GM19372 (cell line): ENCODE measurements around the gene FER1L5.

Source experiments
- ATAC-seq: cut with Tn5 transposase; IDR thresholded peaks from one replicate; pipeline ENCODE4 v1.9.1; 2021; ENCODE audit warnings: mild to moderate bottlenecking, low read depth, moderate library complexity; ENCODE audit not compliant: unreplicated experiment

Gene FER1L5

DNA sequence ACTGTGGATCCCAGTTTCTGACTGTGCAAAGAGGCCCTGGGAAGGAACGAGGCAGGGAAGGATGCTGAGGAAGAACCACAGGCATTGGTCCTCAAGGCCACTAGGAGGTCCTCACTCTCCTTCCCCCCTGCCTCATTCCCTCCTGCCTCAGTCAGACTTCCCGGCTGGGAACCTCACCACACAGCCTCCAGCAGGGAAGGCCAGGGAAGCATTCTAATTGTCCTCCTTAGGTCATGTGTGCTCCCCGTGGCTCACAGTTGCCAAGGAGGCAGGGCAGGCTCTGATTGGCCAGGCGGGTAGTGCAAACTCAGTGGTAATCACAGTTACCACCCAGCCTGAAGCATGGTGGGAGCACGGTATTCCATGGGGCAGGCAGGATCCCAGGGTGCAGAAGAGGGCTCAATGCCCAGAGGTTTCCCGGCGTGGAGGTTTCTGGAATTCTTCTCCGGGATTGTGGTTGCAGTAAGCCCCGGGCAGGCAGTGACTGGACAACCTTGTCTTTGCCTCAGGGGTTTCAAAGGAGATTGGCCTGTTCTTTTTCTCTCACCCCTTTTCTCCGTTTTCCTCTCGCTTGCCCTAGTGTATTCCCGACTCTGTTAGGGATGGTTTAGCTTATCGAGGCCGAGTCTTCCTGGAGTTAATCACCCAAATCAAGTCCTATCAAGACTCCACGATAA is 27.1 kb downstream of the FER1L5 start:
- ATAC-seq: no peak

DNA sequence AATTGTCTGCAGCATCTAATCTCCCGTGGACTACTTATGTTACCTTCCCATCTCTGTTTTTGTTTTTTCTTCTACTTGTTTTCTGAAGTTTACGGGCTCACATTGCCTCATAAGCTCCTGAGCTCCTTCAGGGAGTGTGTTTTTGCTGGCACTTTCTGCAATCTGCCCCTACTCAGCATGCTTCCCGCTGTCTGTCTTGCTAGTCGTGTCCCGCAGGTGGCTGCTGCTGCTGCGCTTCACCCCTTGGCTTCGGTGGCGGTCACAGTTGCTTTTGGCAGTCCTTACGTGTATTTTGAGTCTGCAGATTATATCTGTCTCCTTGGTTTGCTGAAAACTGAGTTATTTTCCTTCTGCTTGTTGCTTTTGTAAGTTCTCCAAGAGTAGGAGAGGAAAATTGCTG is 37.3 kb downstream of the FER1L5 start:
- ATAC-seq: no peak

DNA sequence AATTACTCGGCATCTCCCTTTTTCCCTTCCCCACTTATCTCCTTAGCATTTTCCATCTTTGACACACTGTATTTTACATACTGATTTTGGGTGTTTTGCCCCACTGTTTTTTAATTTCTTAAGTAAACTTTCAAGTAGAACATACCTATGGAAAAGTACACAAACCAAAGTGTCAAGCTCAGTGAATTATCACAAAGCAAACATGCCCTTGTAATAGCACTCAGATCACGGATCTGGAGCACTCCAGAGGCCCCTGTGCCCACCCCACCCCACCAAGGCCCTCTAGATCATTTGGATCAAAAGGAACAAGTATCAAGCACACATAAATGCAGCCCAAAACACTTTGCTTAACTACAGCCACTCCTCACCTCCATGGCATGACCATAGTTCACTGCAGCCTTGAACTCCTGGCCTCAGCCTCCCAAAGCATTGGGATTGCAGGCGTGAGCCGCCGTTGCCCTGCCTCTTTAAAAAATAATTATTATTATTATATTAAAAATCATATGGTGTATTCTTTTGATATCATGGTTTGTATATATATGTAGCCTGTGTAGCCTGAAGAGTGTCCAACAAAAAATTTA is 38.1 kb downstream of the FER1L5 start:
- no peak for ATAC-seq

DNA sequence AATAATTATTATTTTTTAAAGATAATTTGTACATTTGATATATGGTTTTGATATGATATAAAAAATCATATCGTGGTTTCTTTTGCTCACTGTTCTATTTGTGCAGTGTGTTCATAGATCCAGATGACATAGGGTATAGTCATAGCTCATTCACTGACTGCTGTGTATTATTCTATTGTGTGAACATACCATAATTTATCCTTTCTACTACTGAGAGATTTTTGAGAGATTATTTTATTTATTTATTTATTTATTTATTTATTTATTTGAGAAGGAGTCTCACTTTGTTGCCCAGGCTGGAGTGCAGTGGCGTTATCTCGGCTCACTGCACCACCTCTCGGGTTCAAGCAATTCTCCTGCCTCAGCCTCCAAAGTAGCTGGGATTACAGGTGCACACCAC is 39.0 kb downstream of the FER1L5 start:
- no peak for ATAC-seq

DNA sequence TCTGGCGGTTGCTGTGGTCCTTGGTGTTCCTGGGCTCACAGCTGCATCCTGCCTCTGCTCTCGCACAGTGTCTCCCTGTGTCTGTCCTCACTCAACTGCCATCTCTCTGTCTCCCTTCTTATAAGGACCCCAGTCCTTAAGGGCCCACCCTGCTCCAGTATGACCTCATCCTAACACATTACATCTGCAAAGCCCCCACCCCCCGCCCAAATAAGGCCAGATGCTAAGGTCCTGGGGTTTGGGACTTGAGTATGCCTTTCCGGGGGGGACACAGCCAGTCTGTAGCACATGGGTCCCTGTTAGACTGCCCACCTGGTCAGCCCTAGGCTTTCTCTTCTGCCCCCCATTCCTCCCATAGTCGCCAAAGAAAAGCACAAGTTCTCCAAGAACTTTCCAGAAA is 40.7 kb downstream of the FER1L5 start:
- ATAC-seq: no peak

DNA sequence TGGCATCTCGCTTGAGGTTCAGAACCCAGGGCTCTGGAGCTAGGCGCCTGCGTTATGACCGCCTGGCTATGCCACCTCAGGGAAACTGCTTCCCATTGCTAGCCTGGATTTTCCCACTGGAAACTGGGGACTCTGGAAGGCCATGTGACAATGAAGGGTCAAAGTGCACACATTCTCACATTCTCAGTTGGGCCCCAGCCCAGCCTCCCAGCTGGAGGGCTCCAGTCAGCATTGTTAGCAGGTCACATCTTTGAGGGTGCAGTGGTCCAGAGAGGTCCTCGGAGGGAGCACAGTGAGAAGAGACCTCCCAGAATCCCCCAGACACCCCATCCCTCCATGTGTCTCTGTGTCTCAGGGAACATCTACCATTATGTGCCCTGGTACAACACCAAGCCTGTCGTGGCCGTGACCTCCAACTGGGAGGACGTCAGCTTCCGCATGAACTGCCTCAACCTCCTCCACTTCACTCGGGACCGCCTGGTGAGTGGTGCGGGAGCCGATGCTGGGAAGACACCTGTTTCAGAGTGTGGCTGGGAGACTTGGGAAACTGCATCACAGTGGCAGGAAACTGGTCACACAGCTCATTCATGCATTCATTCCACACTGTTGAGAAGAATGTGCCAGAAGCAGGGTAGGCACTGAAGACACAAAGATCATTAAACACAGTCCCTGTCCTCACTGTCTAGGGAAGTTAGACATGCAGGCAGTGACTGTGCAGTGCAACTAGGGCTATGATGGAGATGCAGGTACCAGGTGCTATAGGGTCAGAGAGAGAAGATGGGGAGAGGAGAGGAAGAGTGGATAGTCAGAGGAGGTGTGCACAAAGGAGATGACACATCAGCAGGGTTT is 41.6 kb downstream of the FER1L5 start:
- ATAC-seq: no peak

DNA sequence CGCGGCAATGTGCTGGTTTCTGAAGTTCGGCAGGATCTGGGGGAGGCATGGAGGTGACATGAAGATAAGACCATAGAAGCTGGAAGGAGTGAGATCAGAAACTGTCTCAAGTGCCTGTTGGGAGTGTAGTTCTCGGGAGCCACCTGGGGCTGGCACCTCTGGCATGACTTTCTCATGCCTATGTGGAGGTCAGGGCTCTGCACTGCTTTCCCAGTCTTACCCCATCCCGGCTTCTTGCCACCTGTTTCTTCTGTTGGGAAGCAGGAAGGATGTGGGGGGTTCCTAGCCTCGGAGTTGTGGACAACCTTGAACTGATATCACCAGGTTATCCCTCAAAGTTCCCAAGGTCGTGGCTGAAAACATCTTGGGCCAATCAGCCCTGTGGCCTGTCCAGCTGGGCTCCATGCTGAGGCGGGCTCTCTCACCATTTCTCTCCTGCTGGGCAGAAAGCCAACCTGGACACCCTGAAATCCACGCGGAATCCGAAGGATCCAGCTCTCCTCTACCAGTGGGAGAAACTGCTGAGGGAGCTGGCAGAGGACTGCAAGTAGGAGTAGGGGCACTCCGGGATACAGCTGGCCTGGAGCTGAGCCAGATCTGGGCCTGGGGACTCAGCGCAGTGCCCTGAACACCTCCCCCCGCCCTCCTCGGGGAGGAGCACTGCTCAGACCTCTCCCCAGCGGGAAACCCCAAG is 42.5 kb downstream of the FER1L5 start:
- no peak for ATAC-seq

DNA sequence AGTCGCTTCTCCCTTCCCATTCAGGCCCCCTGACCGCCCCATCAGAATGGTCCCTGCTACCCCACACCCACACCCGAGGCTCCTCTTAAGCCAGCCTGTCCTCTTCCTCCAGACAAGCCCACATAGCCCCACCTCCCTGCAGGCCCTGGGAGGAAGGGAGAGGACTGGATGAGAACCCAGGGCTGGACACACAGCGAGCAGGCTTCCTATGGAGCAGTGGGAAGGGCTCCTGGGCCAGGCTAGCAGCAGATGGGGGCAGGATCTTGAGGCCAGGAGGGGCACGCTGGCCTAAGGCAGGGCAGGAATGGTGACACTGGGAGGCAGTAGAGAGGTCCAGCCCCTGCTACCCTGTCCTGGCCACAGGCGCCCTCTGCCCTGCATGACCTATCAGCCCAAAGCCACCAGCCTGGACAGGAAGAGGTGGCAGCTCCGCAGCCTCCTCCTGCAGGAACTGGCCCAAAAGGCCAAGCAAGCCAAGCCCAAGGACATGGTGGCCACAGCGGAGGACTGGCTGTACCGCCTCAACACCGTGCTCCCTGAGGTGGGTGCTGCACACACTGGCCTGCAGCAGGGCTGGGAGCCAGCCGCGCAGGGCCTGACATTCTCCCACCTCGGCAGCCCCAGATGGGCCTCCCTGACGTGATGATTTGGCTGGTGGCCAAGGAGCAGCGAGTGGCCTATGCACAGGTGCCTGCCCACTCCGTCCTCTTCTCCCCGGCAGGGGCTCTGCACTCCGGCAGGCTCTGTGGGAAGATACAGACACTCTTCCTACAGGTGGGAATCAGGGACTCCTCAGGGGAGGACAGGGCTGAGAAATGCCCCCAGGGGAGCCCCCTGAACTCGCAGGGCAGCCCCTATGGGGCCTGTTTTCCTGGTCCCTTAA is 43.3 kb downstream of the FER1L5 start:
- no peak for ATAC-seq

DNA sequence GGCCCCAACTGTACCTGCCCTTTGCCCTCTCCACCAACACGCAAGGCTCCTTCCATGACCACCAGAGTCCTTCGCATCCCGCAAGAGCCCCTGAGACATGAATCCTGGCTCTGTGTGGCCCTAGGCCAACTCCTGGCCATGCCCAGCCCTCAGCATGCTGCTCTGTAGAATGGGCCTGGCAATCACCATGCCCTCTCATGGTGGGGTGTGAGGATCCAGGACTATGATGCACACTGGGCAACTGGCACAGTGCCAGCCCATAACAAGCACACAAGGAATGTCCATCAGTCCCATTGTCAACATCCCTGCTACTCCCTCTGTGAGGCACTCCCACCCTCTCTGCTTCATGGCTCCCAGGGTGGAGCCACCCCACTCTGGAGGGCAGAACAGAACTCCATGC is 44.7 kb downstream of the FER1L5 start:
- no peak for ATAC-seq

DNA sequence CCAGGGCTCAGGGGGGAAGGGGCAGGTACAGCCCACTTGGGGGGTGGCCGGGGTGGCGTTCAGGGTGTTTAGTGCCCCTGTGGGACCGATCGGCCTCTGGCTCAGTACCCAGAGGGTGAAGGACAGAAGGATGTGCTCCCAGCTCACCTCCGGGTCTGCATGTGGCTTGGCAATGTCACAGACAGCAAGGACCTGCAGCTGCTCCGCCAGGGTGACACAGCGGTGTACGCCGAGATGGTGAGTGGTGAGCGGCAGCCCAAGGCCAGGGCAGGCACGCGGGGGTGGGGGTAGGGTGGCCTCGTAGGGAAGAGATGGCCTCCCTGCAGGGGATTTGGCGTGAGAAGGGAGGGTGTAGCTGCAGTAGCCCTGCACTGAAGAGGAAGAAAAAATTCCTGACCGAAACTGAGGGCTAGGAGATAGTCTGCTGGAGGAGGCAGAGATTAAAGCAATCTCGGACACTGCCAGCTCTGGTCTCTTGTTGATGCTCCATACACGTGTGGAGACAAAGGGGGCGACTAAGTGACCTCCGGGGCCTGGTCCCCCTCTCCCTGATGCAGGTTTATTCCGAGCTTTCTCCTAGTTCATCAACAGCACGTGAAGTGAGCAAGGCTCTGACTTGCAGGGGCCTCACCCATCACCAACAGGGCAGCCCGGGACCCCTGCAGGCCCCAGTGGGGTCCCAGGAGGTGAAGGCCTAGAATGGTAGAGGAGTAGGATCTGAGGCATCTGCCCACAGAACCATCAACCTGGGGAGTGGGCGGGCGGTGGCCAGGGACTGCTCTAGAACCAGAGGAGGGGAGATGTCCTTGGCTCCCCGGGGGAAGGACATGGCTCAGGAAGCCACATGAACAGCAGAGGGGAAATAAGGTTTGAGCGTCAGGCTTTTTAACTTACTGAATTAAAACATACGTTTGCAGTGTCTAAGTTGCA is 45.4 kb downstream of the FER1L5 start:
- ATAC-seq: no peak

DNA sequence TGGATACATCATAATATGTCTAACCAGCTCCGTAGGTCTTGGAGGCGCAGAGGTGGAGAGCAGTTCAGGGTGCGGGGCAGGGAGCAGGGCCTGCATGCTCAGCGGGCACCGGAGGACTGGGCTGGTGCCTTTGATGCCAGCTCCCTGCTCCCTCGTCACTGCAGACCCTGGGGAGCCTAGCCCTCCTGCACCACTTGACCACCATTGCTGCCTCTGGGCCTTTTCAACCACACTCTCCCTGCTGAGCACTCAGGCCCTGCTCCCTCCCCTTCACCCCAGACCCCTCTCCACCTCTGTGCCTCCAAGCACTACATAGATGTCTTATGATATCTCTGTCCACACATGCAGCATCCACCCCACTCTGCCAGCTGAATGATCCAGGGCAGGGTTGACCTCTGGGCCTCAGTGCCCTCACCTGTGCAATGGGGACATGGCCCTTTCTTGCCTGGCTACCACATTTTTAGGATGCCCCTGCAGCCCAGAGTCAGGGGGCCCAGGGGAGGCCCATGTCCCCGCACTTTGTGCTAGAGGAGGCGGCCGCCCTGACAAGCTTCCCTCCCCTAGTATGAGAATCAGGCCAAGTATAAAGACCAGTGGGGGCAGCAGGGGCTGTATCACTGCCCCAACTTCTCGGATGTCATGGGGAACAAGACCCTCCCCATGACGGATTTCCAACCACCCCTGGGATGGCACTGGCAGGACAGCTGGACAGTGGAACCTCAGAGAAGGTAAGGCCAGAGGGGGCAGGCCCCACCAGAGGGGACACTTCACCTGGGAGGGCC is 46.3 kb downstream of the FER1L5 start:
- no peak for ATAC-seq

DNA sequence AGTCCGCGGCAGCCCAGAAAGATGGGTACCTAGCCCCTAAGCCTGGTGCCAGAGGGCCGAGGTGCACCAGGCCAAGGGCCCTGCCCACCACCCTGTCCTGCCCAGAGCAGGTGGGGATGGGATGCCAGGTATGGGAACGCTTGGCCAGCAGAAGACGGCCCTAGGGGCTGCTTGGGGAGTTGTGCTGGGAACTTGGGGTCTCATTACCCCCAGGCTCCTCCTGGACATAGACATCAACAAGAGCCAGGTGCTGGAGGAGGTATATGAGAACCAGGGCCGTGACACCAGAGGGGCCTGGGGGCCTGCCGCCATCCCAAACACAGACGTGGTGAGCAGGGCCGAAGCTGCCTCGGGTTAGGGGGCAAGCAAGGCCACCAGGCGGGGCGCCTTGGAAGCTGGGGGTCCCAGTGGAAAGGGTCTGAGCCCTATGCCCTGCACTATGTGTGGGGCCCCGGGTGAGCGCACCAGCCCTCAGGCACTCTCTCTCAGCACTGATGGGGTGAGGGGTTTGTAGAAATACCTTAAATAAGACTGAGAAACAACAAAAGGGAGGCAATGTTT is 46.9 kb downstream of the FER1L5 start:
- ATAC-seq: no peak

DNA sequence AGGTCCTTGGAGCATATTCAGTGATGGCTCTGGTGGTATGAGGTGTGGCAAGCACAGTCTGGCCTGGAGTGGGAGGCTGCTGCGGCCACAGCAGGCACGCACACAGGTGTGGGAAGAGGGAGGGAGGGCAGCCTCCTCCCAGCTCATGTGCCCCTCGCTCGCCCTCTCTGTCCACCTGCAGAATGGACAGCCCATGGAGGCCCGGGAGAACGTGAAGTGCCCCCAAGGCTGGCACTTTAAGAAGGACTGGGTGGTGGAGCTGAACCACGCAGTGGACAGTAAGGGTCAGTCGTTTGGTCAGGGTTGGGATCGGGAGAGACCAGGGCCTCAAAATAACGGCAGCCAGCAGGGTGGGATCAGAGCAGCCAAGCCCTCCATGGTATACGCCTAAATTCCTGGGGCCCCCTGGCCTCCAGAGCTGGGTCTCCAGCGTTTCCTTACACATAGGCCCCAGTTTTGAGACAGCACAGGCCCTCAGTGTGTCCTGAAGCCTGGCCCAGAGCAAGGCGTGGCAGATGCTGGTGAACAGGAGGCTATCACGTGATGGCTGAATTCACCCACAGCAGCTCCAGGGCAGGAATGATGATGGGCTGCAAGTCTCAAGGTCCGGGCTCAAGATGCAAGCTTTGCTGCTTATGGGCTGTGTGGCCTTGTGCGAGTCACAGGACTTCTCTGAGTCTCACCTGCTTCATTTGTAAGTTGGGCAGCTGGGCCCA is 47.9 kb downstream of the FER1L5 start:
- no peak for ATAC-seq

DNA sequence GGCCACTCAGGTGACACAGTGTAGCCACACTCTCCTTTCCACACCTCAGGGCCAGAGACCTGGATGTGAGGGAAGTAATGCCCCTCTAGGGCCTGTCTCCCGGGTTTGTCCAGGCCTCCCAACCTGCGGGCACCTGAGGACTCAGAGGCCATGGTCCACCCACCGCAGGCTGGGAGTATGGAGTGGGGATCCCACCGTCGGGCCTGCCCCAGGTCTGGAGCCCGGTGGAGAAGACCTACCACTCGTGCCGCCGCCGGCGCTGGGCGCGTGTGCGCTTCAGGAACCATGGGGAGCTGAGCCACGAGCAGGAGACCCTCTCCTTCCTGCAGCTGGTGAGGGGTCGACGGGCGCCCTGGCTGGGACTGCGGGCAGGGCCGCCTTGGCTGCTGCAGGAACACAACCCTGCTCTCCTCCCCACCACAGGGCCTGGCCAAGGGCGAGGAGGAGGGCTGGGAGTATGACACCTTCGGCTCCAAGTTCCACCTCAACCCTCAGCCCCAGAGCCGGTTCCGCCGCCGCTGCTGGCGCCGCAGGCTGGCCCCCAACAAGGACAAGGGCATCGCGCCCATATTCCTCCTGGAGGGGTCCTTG is 48.6 kb downstream of the FER1L5 start:
- no peak for ATAC-seq

DNA sequence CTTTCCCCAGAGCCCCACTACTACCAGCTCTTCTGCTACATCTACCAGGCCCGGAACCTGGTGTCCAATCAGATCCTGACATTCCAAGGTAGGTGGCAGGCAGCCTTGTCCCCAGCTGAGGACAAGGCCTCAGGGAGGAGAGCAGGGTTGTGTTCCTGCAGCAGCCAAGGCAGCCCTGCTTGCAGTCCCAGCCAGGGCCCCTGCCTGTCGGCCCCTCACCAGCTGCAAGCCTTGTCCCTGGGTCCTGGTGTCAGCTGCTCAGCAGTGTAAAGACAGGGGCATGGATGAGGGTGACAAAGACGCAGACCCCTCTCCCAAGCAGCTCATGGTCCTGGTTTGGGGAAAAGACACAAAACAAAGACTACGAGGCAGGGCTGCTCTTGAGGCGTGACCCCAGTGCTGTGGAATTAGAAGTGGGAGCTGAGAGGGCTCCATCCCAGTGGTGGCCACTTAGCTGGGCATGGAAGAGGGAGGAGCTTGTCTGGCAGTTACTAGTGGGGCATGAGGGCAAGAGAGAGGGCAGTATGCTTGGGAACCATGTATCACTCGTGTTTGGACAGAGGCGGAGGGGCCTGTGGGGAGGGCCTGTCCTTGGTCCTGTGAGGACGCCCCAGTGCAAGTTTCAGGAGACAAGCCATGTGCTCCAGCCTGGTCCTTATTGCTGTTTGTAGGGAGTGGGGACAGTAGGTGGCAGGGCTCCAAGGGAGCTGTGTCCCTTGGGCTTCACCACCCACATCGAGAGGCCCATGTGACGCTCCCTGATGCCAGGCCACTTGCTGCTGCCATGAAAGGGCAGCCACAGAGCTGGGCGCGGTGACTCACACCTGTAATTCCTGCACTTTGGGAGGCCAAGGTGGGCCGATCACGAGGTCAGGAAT is 49.8 kb downstream of the FER1L5 start:
- no peak for ATAC-seq
